Keratinocyte (primary cell): ENCODE measurements around the gene MYADML2. TPM values are rescaled to one million over a fixed set of nuclear protein-coding genes. Genes with fewer than 3 reads are reported as not detected.

Experiments
- DNase-seq: peaks from one replicate; pipeline ENCODE4 v3.0.0-alpha.2; 2011; ENCODE audit warnings: low read depth, missing footprints, low spot score
- FAIRE-seq: peaks from 2 replicates; lab custom pipeline; 2011; peaks lifted over from hg19 to GRCh38; lab: Jason Lieb, UNC
- H2AFZ ChIP-seq: 2 replicates; pipeline ENCODE4 v1.6.0; 2012; ENCODE audit warnings: low read length, control low read depth, inconsistent platforms; ENCODE audit not compliant: control insufficient read depth
- H3K27ac ChIP-seq: 2 replicates; pipeline ENCODE4 v1.5.1; 2011; ENCODE audit warnings: low read length; ENCODE audit not compliant: control insufficient read depth, insufficient read depth
- H3K27me3 ChIP-seq: 3 replicates; pipeline ENCODE4 v1.6.0; 2011; ENCODE audit warnings: low read length; ENCODE audit not compliant: control insufficient read depth, insufficient read depth; ENCODE audit errors: extremely low read depth
- H3K36me3 ChIP-seq, 2 experiments: 2 replicates in 1 of 2; 3 replicates in 1 of 2; pipeline ENCODE4 v1.5.1; 2011; ENCODE audit warnings: low read length in 2 of 2, mild to moderate bottlenecking in 1 of 2; ENCODE audit not compliant: control insufficient read depth in 2 of 2, insufficient read depth in 2 of 2; ENCODE audit errors: extremely low read depth in 1 of 2
- H3K4me1 ChIP-seq: 3 replicates; pipeline ENCODE4 v1.5.1; 2011; ENCODE audit warnings: low read length; ENCODE audit not compliant: control insufficient read depth, insufficient read depth; ENCODE audit errors: extremely low read depth
- H3K4me2 ChIP-seq: 3 replicates; pipeline ENCODE4 v1.6.0; 2011; ENCODE audit warnings: low read depth, low read length; ENCODE audit not compliant: control insufficient read depth, insufficient read depth; ENCODE audit errors: extremely low read depth
- H3K4me3 ChIP-seq, 3 experiments: fragments of 200-600 bp in 1 of 3; sonication (generic) in 1 of 3; 2 replicates in 2 of 3; 3 replicates in 1 of 3; pipeline ENCODE4 v1.5.1; 2011 to 2016; ENCODE audit warnings: low read length in 3 of 3, mild to moderate bottlenecking in 3 of 3, control low read depth in 2 of 3, inconsistent platforms in 1 of 3, low read depth in 1 of 3, mixed read lengths in 1 of 3, mixed run types in 1 of 3, moderate library complexity in 1 of 3; ENCODE audit not compliant: control insufficient read depth in 2 of 3, insufficient read depth in 2 of 3; ENCODE audit errors: extremely low read depth in 1 of 3
- H3K79me2 ChIP-seq: 2 replicates; pipeline ENCODE4 v1.6.0; 2012; ENCODE audit warnings: low read length; ENCODE audit not compliant: control insufficient read depth, insufficient read depth
- H3K9ac ChIP-seq: 3 replicates; pipeline ENCODE4 v1.6.0; 2011; ENCODE audit warnings: low read length; ENCODE audit not compliant: control insufficient read depth, insufficient read depth; ENCODE audit errors: extremely low read depth
- H3K9me1 ChIP-seq: 3 replicates; pipeline ENCODE4 v1.6.0; 2011; ENCODE audit warnings: low read length; ENCODE audit not compliant: control insufficient read depth, insufficient read depth; ENCODE audit errors: extremely low read depth
- H3K9me3 ChIP-seq: 2 replicates; pipeline ENCODE4 v1.5.1; 2012; ENCODE audit warnings: low read depth, low read length; ENCODE audit not compliant: control insufficient read depth
- H4K20me1 ChIP-seq: 3 replicates; pipeline ENCODE4 v1.6.0; 2011; ENCODE audit warnings: low read length; ENCODE audit not compliant: control insufficient read depth, insufficient read depth; ENCODE audit errors: extremely low read depth
- CTCF ChIP-seq, 3 experiments: IDR thresholded peaks in 1 of 3; conservative IDR thresholded peaks in 1 of 3; optimal IDR thresholded peaks in 1 of 3; 2 replicates in 2 of 3; 3 replicates in 1 of 3; pipeline versions ENCODE3 to v1.5.1; 2011; ENCODE audit warnings: low read length in 3 of 3, mild to moderate bottlenecking in 3 of 3, moderate library complexity in 2 of 3, control low read depth in 1 of 3, inconsistent platforms in 1 of 3; ENCODE audit not compliant: insufficient read depth in 2 of 3; ENCODE audit errors: extremely low read depth in 1 of 3
- EZH2 ChIP-seq: IDR thresholded peaks from one replicate; pipeline ENCODE4 v1.6.1; 2012; ENCODE audit warnings: inconsistent platforms, mild to moderate bottlenecking, low read length, moderate library complexity
- dilution Hi-C: fragments of 300-500 bp; cut with MboI; formaldehyde crosslinking; loops from one replicate; pipeline ENCODE4 v1.7.0; 2020; ENCODE audit warnings: low sequenced_read_pairs; ENCODE audit not compliant: extremely low pct_ligation_motif_present
- polyA plus RNA-seq, 5 experiments: library from polyadenylated mRNA; depleted of rRNA in 3 of 5; stranded (reverse) in 3 of 5; stranded (forward) in 1 of 5; unstranded in 1 of 5; fragments of >200 nt; gene quantifications; 1 replicate in 1 of 5; 2 replicates in 3 of 5; 3 replicates in 1 of 5; pipeline versions ENCODE4 v1.2.1 to v1.2.3, GENCODE V29; 2011 to 2012; ENCODE audit warnings: missing spikeins in 2 of 5, low read depth in 1 of 5, low replicate concordance in 1 of 5

The MYADML2 gene
- polyA plus RNA-seq, 1 donor (not counting 4 experiments of a cell fraction or from before 2014, with no cell fraction given) = not detected

GRCh38 chr17:81966343-81967243 lies 19.6 kb upstream of the MYADML2 start:
- dilution Hi-C loops = no loop called here
- Histone ChIP-seq H3K79me2 (no peaks in the 10 kb centered on the region), H3K4me3 (no peak overlapping the region), H3K9me3 (no peaks in the 10 kb centered on the region), H3K4me2 (no peak overlapping the region), H4K20me1 (no peaks in the 10 kb centered on the region), H3K27ac (no peak overlapping the region), H3K27me3 (peaks cover 65% of the 10 kb centered on the region), H3K9ac (no peak overlapping the region), H3K4me1 (peaks cover 2% of the 10 kb centered on the region), H3K36me3 (no peaks in the 10 kb centered on the region), H2AFZ (no peak overlapping the region), H3K9me1 (no peaks in the 10 kb centered on the region)
- TF ChIP-seq CTCF (optimal IDR thresholded peaks at IDR 0.05 in 1 of 3, IDR thresholded peaks at IDR 0.05 in 1 of 3, conservative IDR thresholded peaks at IDR 0.05 in 1 of 3; ENCODE audit: extremely low read depth in 1 of 3, insufficient read depth in 2 of 3, low read length in 3 of 3) = no peak
- TF ChIP-seq EZH2 = no peak
- FAIRE-seq (no peak), DNase-seq (no peak)

- H3K4me2 ChIP-seq = no peak overlapping the region
- peaks cover 83% of the 10 kb centered on the region for H3K27me3 ChIP-seq
- FAIRE-seq = no peak
- H3K79me2 ChIP-seq = no peaks in the 10 kb centered on the region
- TF ChIP-seq EZH2 (no peak), CTCF (optimal IDR thresholded peaks at IDR 0.05 in 1 of 3, IDR thresholded peaks at IDR 0.05 in 1 of 3, conservative IDR thresholded peaks at IDR 0.05 in 1 of 3; ENCODE audit: extremely low read depth in 1 of 3, insufficient read depth in 2 of 3, low read length in 3 of 3) (no peak)
- no peaks in the 10 kb centered on the region for H3K36me3 ChIP-seq
- no peak overlapping the region for H3K9ac ChIP-seq
- no peak for DNase-seq
- dilution Hi-C loops = no loop called here
- peaks cover 2% of the 10 kb centered on the region for H3K4me1 ChIP-seq
- H4K20me1 ChIP-seq = no peaks in the 10 kb centered on the region
- no peaks in the 10 kb centered on the region for H3K9me3 ChIP-seq
- H3K9me1 ChIP-seq = no peaks in the 10 kb centered on the region
- no peak overlapping the region for H3K27ac ChIP-seq
- no peak overlapping the region for H3K4me3 ChIP-seq
- H2AFZ ChIP-seq = no peak overlapping the region
Measured at GRCh38 chr17:81964081-81964849, 17.2 kb upstream of the MYADML2 start.
